Measurements from ENCODE around the gene TAT. TPM values are rescaled to one million over a fixed set of nuclear protein-coding genes. Genes with fewer than 3 reads are reported as not detected.

The TAT gene
- total RNA-seq, 4 donors from 2014 or later = 0.19 TPM; not detected in 3

GRCh38 chr16:71555230-71555891 is 21.5 kb downstream of the TAT start:
- DNase-seq (ENCODE audit: low spot score) = no peak
- ATAC-seq (ENCODE audit: low FRiP score) = no peak
- no peak for TF ChIP-seq CTCF (IDR thresholded peaks at IDR 0.05)

GRCh38 chr16:71552698-71553503 is 24.0 kb downstream of the TAT start:
- TF ChIP-seq CTCF (IDR thresholded peaks at IDR 0.05) = no peak
- DNase-seq (ENCODE audit: low spot score) (no peak), ATAC-seq (ENCODE audit: low FRiP score) (no peak)

- no peak for DNase-seq (ENCODE audit: low spot score)
- no peak for ATAC-seq (ENCODE audit: low FRiP score)
- no peak for TF ChIP-seq CTCF (IDR thresholded peaks at IDR 0.05)
Observed at GRCh38 chr16:71547168-71547567, 29.7 kb downstream of the TAT start.

GRCh38 chr16:71542377-71542776 is 34.5 kb downstream of the TAT start:
- DNase-seq (ENCODE audit: low spot score) (peak; percentile 60), ATAC-seq (ENCODE audit: low FRiP score) (no peak)
- TF ChIP-seq CTCF (IDR thresholded peaks at IDR 0.05) = no peak

GRCh38 chr16:71537643-71538042 is 39.2 kb downstream of the TAT start:
- no peak for ATAC-seq (ENCODE audit: low FRiP score)
- DNase-seq (ENCODE audit: low spot score) = no peak
- TF ChIP-seq CTCF (IDR thresholded peaks at IDR 0.05) = no peak

- no peak for TF ChIP-seq CTCF (IDR thresholded peaks at IDR 0.05)
- ATAC-seq (ENCODE audit: low FRiP score) (no peak), DNase-seq (ENCODE audit: low spot score) (no peak)
Observed at GRCh38 chr16:71536752-71537499, 40.0 kb downstream of the TAT start.
